WTC11 (cell line): ENCODE measurements around the gene ATP2B2. TPM values are rescaled to one million over a fixed set of nuclear protein-coding genes. Genes with fewer than 3 reads are reported as not detected.

ENCODE experiments used
- ATAC-seq: fragments of 200-7000 bp; cut with Tn5 transposase; 2 replicates; pipeline ENCODE4 v1.10.0; 2021; ENCODE audit warnings: mild to moderate bottlenecking, moderate library complexity
- CTCF ChIA-PET: fragments of 300-600 bp; sonication (Branson Sonifier 250); formaldehyde crosslinking; loops from one replicate; lab custom pipeline; 2021; ENCODE audit warnings: antibody characterized with exemption; lab: Charles Lee
- POLR2A ChIA-PET: fragments of 350-600 bp; sonication (Branson Sonifier 250); formaldehyde crosslinking; loops from one replicate; lab custom pipeline; 2021; ENCODE audit warnings: antibody characterized with exemption; lab: Charles Lee
- DNase-seq: peaks from one replicate; pipeline ENCODE4 v3.0.0; 2021; ENCODE audit warnings: low spot score
- H3K27ac Mint-ChIP-seq: 2 replicates; pipeline ENCODE4 v1.8.0; 2021; ENCODE audit warnings: mixed read lengths
- H3K27me3 Mint-ChIP-seq: 2 replicates; pipeline ENCODE4 v1.8.0; 2021; ENCODE audit warnings: low read depth, mild to moderate bottlenecking, moderate library complexity, mixed read lengths
- H3K36me3 Mint-ChIP-seq: 2 replicates; pipeline ENCODE4 v1.8.0; 2021; ENCODE audit warnings: mixed read lengths
- H3K4me1 Mint-ChIP-seq: 2 replicates; pipeline ENCODE4 v1.8.0; 2022; ENCODE audit warnings: mixed read lengths
- H3K4me3 Mint-ChIP-seq: 2 replicates; pipeline ENCODE4 v1.8.0; 2021; ENCODE audit warnings: mild to moderate bottlenecking, moderate library complexity, mixed read lengths
- H3K9me3 Mint-ChIP-seq: 2 replicates; pipeline ENCODE4 v1.8.0; 2021; ENCODE audit warnings: mixed read lengths
- CREM ChIP-seq: sonication (generic); formaldehyde crosslinking; IDR thresholded peaks from 2 replicates; pipeline ENCODE4 v1.8.1; 2022; ENCODE audit warnings: mild to moderate bottlenecking, missing genetic modification reagents, moderate library complexity
- GTF2I ChIP-seq: fragments of 250-450 bp; sonication (Bioruptor Pico); conservative IDR thresholded peaks from 2 replicates; pipeline ENCODE4 v1.4.0; 2021; ENCODE audit warnings: mild to moderate bottlenecking
- NFYB ChIP-seq: sonication (generic); formaldehyde crosslinking; conservative IDR thresholded peaks from 2 replicates; pipeline ENCODE4 v1.8.0; 2022; ENCODE audit warnings: low read depth, missing genetic modification reagents
- SMAD3 ChIP-seq: sonication (generic); formaldehyde crosslinking; IDR thresholded peaks from 2 replicates; pipeline ENCODE4 v1.8.0; 2022; ENCODE audit warnings: missing genetic modification reagents, mild to moderate bottlenecking, borderline replicate concordance
- TCF7 ChIP-seq: sonication (generic); formaldehyde crosslinking; IDR thresholded peaks from 2 replicates; pipeline ENCODE4 v1.8.0; 2022; ENCODE audit warnings: mild to moderate bottlenecking, low read depth, missing genetic modification reagents, moderate library complexity
- ZNF263 ChIP-seq: sonication (generic); formaldehyde crosslinking; IDR thresholded peaks from 2 replicates; pipeline ENCODE4 v1.8.1; 2022; ENCODE audit warnings: low read depth, mild to moderate bottlenecking, moderate library complexity, missing genetic modification reagents
- ZNF396 ChIP-seq: fragments of 250-450 bp; sonication (Bioruptor Pico); IDR thresholded peaks from 2 replicates; pipeline ENCODE4 v1.8.0; 2021; ENCODE audit warnings: mild to moderate bottlenecking, moderate library complexity, borderline replicate concordance
- total RNA-seq: library from RNA; stranded (reverse); gene quantifications from 3 replicates; pipeline ENCODE4 v1.2.3, GENCODE V29; 2021
- TF ChIP-seq, protein P1 (sequence below): sonication (generic); formaldehyde crosslinking; IDR thresholded peaks from 2 replicates; pipeline ENCODE4 v1.8.0; 2023; ENCODE audit warnings: missing genetic modification reagents
- TF ChIP-seq, protein P2 (sequence below): fragments of 250-450 bp; sonication (Bioruptor Pico); IDR thresholded peaks from 2 replicates; pipeline ENCODE4 v1.9.0; 2021; ENCODE audit warnings: mild to moderate bottlenecking
- TF ChIP-seq, protein P3 (sequence below): sonication (generic); formaldehyde crosslinking; IDR thresholded peaks from 2 replicates; pipeline ENCODE4 v1.8.1; 2022; ENCODE audit warnings: low read depth, missing genetic modification reagents, borderline replicate concordance
- TF ChIP-seq, protein P4 (sequence below): fragments of 250-450 bp; sonication (Bioruptor Pico); IDR thresholded peaks from 2 replicates; pipeline ENCODE4 v1.9.0; 2021; ENCODE audit warnings: moderate library complexity, mild to moderate bottlenecking, inconsistent platforms, borderline replicate concordance
- TF ChIP-seq, protein P5 (sequence below): sonication (generic); formaldehyde crosslinking; IDR thresholded peaks from 2 replicates; pipeline ENCODE4 v1.8.1; 2022; ENCODE audit warnings: mild to moderate bottlenecking, missing genetic modification reagents, moderate library complexity, borderline replicate concordance
- TF ChIP-seq, protein P6 (sequence below): fragments of 250-450 bp; sonication (Bioruptor Pico); IDR thresholded peaks from 2 replicates; pipeline ENCODE4 v1.9.0; 2021; ENCODE audit warnings: mild to moderate bottlenecking
- TF ChIP-seq, protein P7 (sequence below): sonication (generic); formaldehyde crosslinking; IDR thresholded peaks from 2 replicates; pipeline ENCODE4 v1.8.0; 2023; ENCODE audit warnings: missing genetic modification reagents, mild to moderate bottlenecking, borderline replicate concordance
- TF ChIP-seq, protein P8 (sequence below): sonication (generic); formaldehyde crosslinking; IDR thresholded peaks from 2 replicates; pipeline ENCODE4 v1.8.0; 2022; ENCODE audit warnings: mild to moderate bottlenecking, missing genetic modification reagents

ATP2B2 gene
- total RNA-seq, 1 experiment from 2014 or later = 0.48 TPM

DNA sequence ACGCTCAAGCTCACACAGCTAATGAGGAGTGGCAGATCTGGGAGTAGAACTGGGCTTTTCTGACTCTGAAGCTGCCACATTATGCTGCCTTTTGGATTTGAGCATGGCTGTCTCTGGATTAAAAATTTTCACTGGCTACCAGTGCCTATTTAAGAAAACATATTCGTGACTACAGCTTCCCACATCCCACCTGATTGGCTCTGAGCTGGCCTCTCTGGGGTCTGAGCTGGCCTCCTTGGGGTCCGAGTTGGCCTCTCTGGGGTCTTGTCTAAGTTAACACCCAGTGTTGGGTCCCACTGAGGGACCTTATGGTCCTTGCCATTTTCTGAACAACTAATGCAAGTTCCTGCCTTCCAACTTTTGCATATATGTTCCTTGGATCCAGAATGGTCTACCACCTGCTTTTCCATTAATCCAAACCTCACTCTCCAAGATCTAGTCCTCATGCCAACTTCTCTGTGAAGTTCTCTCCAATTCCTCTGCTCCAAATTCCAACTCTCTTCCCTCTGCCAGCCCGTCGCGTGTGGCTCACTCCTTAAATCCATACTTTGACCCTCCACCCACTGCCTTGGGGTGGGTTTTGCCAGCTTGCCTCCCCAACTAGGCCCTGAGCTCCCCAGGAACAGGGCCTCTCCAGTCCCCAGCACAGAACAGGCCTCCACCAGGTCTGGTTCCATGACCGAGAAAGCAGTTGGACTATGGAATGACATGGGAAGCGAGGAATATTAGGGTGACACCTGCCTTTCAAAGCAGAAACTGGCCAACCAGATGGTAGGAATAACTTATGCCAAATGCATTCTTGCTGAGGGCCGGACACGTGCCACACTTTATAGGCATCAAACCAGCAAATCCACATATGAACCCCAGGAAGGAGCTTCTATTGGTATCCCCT lies 42.5 kb downstream of the ATP2B2 start:
- H3K27ac Mint-ChIP-seq = no peak overlapping the region
- no peaks in the 10 kb centered on the region for H3K4me1 Mint-ChIP-seq
- ATAC-seq (no peak), DNase-seq (no peak)
- H3K4me3 Mint-ChIP-seq = no peak overlapping the region
- TF ChIP-seq, protein P1, sequence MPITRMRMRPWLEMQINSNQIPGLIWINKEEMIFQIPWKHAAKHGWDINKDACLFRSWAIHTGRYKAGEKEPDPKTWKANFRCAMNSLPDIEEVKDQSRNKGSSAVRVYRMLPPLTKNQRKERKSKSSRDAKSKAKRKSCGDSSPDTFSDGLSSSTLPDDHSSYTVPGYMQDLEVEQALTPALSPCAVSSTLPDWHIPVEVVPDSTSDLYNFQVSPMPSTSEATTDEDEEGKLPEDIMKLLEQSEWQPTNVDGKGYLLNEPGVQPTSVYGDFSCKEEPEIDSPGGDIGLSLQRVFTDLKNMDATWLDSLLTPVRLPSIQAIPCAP (CRISPR knock-in tag) = no peak
- TF ChIP-seq, protein P2, sequence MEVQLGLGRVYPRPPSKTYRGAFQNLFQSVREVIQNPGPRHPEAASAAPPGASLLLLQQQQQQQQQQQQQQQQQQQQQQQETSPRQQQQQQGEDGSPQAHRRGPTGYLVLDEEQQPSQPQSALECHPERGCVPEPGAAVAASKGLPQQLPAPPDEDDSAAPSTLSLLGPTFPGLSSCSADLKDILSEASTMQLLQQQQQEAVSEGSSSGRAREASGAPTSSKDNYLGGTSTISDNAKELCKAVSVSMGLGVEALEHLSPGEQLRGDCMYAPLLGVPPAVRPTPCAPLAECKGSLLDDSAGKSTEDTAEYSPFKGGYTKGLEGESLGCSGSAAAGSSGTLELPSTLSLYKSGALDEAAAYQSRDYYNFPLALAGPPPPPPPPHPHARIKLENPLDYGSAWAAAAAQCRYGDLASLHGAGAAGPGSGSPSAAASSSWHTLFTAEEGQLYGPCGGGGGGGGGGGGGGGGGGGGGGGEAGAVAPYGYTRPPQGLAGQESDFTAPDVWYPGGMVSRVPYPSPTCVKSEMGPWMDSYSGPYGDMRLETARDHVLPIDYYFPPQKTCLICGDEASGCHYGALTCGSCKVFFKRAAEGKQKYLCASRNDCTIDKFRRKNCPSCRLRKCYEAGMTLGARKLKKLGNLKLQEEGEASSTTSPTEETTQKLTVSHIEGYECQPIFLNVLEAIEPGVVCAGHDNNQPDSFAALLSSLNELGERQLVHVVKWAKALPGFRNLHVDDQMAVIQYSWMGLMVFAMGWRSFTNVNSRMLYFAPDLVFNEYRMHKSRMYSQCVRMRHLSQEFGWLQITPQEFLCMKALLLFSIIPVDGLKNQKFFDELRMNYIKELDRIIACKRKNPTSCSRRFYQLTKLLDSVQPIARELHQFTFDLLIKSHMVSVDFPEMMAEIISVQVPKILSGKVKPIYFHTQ (CRISPR knock-in tag) = no peak
- TF ChIP-seq, protein P3, sequence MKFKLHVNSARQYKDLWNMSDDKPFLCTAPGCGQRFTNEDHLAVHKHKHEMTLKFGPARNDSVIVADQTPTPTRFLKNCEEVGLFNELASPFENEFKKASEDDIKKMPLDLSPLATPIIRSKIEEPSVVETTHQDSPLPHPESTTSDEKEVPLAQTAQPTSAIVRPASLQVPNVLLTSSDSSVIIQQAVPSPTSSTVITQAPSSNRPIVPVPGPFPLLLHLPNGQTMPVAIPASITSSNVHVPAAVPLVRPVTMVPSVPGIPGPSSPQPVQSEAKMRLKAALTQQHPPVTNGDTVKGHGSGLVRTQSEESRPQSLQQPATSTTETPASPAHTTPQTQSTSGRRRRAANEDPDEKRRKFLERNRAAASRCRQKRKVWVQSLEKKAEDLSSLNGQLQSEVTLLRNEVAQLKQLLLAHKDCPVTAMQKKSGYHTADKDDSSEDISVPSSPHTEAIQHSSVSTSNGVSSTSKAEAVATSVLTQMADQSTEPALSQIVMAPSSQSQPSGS = no peak
- no peaks in the 10 kb centered on the region for H3K9me3 Mint-ChIP-seq
- ChIA-PET CTCF (no interaction called here), POLR2A (no interaction called here)
- H3K27me3 Mint-ChIP-seq = no peaks in the 10 kb centered on the region
- H3K36me3 Mint-ChIP-seq = no peaks in the 10 kb centered on the region

DNA sequence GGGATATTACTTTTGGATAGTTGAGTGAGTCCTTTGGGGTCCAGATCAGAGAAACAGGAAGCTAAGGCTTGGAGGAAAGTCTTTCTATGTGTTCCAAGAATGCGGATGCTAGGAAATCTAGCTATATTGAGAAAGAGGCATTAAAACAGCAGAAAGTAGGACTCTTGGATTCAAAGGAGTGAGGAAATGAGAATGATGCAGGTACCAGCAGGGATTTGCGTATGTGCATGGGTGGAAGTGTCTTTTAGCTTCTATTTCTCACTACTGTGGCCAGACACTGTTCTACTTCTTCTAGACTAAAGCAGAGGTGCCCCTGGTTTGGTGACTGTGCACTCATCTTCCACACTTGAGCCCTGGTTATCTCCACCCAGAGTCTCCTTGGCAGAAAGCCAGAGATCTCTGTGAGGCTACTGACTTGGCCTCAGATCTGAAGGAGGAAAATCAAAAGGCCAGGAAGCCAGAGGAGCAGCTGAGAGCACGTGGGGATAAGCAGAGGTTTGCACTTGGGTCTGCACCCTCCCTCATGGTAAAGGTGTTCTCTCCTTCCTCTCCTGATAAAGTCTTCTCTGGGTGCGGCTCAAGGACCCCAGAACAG lies 44.3 kb downstream of the ATP2B2 start:
- Mint-ChIP-seq H3K27ac (no peak overlapping the region), H3K27me3 (no peaks in the 10 kb centered on the region), H3K9me3 (no peaks in the 10 kb centered on the region), H3K4me1 (no peaks in the 10 kb centered on the region; the same call in 1 of the 2 replicates), H3K36me3 (no peaks in the 10 kb centered on the region), H3K4me3 (no peak overlapping the region)
- DNase-seq = no peak
- ChIA-PET POLR2A (no interaction called here), CTCF (interaction anchor here (0.9 to 1.9 kb wide), 4 partner anchors 13 to 139 kb away, joined by 3 to 6 read pairs (median 4); no protein-coding TSS in a partner anchor)
- no peak for ATAC-seq
- TF ChIP-seq, protein P4, sequence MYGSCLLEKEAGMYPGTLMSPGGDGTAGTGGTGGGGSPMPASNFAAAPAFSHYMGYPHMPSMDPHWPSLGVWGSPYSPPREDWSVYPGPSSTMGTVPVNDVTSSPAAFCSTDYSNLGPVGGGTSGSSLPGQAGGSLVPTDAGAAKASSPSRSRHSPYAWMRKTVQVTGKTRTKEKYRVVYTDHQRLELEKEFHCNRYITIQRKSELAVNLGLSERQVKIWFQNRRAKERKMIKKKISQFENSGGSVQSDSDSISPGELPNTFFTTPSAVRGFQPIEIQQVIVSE (CRISPR knock-in tag) = no peak
- TF ChIP-seq GTF2I = no peak
- TF ChIP-seq, protein P3 = no peak
- no peak for TF ChIP-seq ZNF396 (CRISPR knock-in tag)
- no peak for TF ChIP-seq NFYB (CRISPR knock-in tag)
- TF ChIP-seq, protein P5, sequence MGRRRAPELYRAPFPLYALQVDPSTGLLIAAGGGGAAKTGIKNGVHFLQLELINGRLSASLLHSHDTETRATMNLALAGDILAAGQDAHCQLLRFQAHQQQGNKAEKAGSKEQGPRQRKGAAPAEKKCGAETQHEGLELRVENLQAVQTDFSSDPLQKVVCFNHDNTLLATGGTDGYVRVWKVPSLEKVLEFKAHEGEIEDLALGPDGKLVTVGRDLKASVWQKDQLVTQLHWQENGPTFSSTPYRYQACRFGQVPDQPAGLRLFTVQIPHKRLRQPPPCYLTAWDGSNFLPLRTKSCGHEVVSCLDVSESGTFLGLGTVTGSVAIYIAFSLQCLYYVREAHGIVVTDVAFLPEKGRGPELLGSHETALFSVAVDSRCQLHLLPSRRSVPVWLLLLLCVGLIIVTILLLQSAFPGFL (CRISPR knock-in tag) = no peak
- no peak for TF ChIP-seq SMAD3 (CRISPR knock-in tag)
- no peak for TF ChIP-seq ZNF263 (CRISPR knock-in tag)
- TF ChIP-seq, protein P6, sequence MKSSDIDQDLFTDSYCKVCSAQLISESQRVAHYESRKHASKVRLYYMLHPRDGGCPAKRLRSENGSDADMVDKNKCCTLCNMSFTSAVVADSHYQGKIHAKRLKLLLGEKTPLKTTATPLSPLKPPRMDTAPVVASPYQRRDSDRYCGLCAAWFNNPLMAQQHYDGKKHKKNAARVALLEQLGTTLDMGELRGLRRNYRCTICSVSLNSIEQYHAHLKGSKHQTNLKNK (CRISPR knock-in tag) = no peak
- TF ChIP-seq, protein P7, sequence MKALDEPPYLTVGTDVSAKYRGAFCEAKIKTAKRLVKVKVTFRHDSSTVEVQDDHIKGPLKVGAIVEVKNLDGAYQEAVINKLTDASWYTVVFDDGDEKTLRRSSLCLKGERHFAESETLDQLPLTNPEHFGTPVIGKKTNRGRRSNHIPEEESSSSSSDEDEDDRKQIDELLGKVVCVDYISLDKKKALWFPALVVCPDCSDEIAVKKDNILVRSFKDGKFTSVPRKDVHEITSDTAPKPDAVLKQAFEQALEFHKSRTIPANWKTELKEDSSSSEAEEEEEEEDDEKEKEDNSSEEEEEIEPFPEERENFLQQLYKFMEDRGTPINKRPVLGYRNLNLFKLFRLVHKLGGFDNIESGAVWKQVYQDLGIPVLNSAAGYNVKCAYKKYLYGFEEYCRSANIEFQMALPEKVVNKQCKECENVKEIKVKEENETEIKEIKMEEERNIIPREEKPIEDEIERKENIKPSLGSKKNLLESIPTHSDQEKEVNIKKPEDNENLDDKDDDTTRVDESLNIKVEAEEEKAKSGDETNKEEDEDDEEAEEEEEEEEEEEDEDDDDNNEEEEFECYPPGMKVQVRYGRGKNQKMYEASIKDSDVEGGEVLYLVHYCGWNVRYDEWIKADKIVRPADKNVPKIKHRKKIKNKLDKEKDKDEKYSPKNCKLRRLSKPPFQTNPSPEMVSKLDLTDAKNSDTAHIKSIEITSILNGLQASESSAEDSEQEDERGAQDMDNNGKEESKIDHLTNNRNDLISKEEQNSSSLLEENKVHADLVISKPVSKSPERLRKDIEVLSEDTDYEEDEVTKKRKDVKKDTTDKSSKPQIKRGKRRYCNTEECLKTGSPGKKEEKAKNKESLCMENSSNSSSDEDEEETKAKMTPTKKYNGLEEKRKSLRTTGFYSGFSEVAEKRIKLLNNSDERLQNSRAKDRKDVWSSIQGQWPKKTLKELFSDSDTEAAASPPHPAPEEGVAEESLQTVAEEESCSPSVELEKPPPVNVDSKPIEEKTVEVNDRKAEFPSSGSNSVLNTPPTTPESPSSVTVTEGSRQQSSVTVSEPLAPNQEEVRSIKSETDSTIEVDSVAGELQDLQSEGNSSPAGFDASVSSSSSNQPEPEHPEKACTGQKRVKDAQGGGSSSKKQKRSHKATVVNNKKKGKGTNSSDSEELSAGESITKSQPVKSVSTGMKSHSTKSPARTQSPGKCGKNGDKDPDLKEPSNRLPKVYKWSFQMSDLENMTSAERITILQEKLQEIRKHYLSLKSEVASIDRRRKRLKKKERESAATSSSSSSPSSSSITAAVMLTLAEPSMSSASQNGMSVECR (CRISPR knock-in tag) = no peak
- TF ChIP-seq, protein P8, sequence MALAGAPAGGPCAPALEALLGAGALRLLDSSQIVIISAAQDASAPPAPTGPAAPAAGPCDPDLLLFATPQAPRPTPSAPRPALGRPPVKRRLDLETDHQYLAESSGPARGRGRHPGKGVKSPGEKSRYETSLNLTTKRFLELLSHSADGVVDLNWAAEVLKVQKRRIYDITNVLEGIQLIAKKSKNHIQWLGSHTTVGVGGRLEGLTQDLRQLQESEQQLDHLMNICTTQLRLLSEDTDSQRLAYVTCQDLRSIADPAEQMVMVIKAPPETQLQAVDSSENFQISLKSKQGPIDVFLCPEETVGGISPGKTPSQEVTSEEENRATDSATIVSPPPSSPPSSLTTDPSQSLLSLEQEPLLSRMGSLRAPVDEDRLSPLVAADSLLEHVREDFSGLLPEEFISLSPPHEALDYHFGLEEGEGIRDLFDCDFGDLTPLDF (CRISPR knock-in tag) = no peak
- no peak for TF ChIP-seq TCF7
- no peak for TF ChIP-seq CREM
